Measurements from ENCODE around the gene SLC39A10. TPM values are rescaled to one million over a fixed set of nuclear protein-coding genes. Genes with fewer than 3 reads are reported as not detected.

Gene SLC39A10, protein sequence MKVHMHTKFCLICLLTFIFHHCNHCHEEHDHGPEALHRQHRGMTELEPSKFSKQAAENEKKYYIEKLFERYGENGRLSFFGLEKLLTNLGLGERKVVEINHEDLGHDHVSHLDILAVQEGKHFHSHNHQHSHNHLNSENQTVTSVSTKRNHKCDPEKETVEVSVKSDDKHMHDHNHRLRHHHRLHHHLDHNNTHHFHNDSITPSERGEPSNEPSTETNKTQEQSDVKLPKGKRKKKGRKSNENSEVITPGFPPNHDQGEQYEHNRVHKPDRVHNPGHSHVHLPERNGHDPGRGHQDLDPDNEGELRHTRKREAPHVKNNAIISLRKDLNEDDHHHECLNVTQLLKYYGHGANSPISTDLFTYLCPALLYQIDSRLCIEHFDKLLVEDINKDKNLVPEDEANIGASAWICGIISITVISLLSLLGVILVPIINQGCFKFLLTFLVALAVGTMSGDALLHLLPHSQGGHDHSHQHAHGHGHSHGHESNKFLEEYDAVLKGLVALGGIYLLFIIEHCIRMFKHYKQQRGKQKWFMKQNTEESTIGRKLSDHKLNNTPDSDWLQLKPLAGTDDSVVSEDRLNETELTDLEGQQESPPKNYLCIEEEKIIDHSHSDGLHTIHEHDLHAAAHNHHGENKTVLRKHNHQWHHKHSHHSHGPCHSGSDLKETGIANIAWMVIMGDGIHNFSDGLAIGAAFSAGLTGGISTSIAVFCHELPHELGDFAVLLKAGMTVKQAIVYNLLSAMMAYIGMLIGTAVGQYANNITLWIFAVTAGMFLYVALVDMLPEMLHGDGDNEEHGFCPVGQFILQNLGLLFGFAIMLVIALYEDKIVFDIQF
- total RNA-seq = 10 to 100 TPM; 49.0 to 50.9 TPM

- ATAC-seq = peak; percentile 82
- DNase-seq = peak; percentile 98
- Mint-ChIP-seq H3K27ac (peak within 1 kb of the TSS; percentile 100), H3K9me3 (ENCODE audit: insufficient read depth) (peaks cover 2% of the 10 kb centered on the region), H3K4me1 (ENCODE audit: low read depth) (peaks cover 28% of the 10 kb centered on the region), H3K27me3 (ENCODE audit: low read depth) (peaks cover 2% of the 10 kb centered on the region), H3K36me3 (ENCODE audit: low read depth) (peaks cover 42% of the 10 kb centered on the region), H3K4me3 (peak within 1 kb of the TSS; percentile 98)
- ChIA-PET CTCF (interaction anchor here (0.6 to 2.2 kb wide), 17 partner anchors 9 to 411 kb away, joined by 3 to 24 read pairs (median 4); partner anchors contain the start of gene DNAH7), POLR2A (interaction anchor here (0.6 to 6.1 kb wide), 33 partner anchors 8 to 874 kb away, joined by 3 to 215 read pairs (median 4); partner anchors contain the start of gene STK17B)
Observed at GRCh38 chr2:195656859-195657633, at the start of gene SLC39A10. Gene SLC39A10, plus strand, starts transcription at chr2:195657226. Its CDS starts 22,817 bp downstream, at chr2:195680043.

DNA sequence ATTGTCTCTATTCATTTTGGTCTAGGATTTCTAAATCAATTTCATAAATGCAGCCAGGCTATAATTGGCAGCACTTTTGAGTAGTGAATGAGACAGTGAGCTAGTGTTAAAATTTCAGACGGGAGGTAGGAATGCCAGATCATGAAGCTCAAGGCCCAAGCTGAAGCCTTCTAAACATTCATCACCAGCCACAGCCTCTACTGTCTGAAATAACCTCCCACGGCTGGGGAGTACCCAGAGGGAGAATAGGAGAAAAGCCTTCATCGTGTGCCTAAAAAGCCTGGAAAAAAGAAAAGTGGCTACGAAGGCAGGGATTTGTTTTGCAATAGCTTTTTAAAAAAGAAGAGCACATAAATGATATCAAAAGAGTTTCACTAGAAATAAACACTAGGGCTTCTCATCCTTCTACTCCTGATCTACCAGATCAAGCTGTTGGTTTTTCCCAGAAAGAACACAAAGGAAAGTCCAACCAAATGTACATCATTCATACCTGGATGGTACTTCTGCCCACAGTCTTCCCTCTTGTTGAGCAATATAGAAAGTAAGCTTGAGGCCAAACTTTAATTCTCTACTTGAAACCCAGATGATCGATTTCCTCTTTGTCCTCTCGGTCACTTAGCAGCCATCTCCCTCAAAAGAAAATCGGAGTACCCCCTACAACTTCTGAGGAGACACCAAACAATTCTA, 48.1 kb upstream of the SLC39A10 start:
- POLR2A ChIA-PET = interaction anchor here (1.7 kb wide), 1 partner anchor 48 kb away, joined by 5 read pairs; the partner anchor contains the start of gene SLC39A10
- H3K4me3 Mint-ChIP-seq = no peak overlapping the region
- no peaks in the 10 kb centered on the region for H3K9me3 Mint-ChIP-seq (ENCODE audit: insufficient read depth)
- ATAC-seq = no peak
- no peak overlapping the region for H3K27ac Mint-ChIP-seq
- H3K4me1 Mint-ChIP-seq (ENCODE audit: low read depth) = peaks cover 12% of the 10 kb centered on the region
- peaks cover 3% of the 10 kb centered on the region for H3K36me3 Mint-ChIP-seq (ENCODE audit: low read depth)
- H3K27me3 Mint-ChIP-seq (ENCODE audit: low read depth) = no peaks in the 10 kb centered on the region
- no peak for DNase-seq
- CTCF ChIA-PET = interaction anchor here (0.9 to 1.2 kb wide), 2 partner anchors 14 to 111 kb away, joined by 3 read pairs; no protein-coding TSS in a partner anchor

GRCh38 chr2:195610717-195611116, 46.3 kb upstream of the SLC39A10 start:
- H3K4me3 Mint-ChIP-seq = no peak overlapping the region
- no peaks in the 10 kb centered on the region for H3K27me3 Mint-ChIP-seq (ENCODE audit: low read depth)
- H3K9me3 Mint-ChIP-seq (ENCODE audit: insufficient read depth) = no peaks in the 10 kb centered on the region
- CTCF ChIA-PET = no interaction called here
- peaks cover 3% of the 10 kb centered on the region for H3K36me3 Mint-ChIP-seq (ENCODE audit: low read depth)
- DNase-seq (no peak), ATAC-seq (no peak)
- H3K4me1 Mint-ChIP-seq (ENCODE audit: low read depth) = peaks cover 12% of the 10 kb centered on the region
- POLR2A ChIA-PET = no interaction called here
- H3K27ac Mint-ChIP-seq = no peak overlapping the region

DNA sequence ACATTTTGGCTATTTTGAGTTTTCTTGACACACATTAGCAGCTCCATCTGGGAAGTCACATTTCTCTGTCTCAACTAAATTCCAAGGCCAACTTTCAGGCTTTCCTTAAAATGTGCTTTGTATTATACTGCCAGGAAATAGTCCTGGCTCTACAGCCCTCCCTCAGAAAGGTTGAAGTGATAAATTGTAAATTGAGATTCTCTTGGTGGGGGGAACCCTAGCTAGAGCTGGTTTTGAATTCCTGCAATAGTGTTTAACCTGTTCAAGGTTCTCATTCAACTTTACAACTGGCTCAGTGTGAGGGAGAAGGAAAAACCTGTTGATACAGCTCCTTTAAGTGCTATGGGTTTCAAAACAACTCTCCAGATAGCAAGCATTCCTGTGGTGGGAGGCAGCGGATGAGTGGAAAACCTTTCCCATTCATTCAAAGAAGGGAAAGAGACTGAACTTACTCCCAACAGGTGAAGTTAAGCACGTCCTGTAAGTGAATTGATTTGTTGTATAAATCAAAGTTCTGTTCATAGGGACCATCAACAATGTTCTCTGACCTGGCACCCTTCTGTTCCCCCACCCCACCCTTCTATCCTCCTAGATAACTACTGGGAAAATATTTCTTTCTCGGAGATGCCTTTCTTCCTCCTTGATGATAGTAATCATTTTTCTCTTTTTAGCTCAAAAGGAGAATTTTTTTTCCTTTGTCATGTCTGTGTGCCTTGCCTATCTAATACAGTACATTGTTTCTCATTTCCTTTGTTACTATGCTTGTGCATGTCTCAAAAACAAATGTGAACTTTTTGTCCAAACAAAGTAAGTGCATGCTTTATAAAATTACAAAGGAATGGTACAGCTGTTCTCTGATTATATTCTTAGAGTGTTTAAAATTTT, 44.2 kb upstream of the SLC39A10 start:
- ChIA-PET CTCF (no interaction called here), POLR2A (no interaction called here)
- H3K36me3 Mint-ChIP-seq (ENCODE audit: low read depth) = peaks cover 3% of the 10 kb centered on the region
- no peak overlapping the region for H3K4me3 Mint-ChIP-seq
- peaks cover 3% of the 10 kb centered on the region for H3K9me3 Mint-ChIP-seq (ENCODE audit: insufficient read depth)
- no peak for ATAC-seq
- no peaks in the 10 kb centered on the region for H3K27me3 Mint-ChIP-seq (ENCODE audit: low read depth)
- no peak overlapping the region for H3K27ac Mint-ChIP-seq
- no peak for DNase-seq
- H3K4me1 Mint-ChIP-seq (ENCODE audit: low read depth) = peaks cover 12% of the 10 kb centered on the region

DNA sequence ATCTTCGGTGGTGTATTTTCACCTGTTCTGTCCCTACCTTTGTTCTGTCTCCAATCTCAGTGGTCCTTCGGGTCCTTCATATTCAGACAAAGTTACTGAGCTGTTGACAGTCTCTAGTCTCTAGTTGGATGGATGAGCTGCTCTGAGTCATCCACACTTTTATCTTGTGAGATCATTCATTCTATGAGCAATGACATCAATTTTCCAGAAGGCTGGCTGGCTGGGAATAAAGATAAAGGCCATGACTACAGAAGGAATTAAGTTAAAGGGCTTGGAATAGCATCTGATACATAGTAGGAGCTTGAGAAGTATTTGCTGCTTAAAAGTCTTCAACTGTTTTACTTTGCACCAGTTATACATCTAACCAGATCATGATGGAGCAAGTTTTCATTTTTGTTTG, 43.1 kb upstream of the SLC39A10 start:
- Mint-ChIP-seq H3K36me3 (ENCODE audit: low read depth) (peaks cover 3% of the 10 kb centered on the region), H3K27me3 (ENCODE audit: low read depth) (no peaks in the 10 kb centered on the region), H3K4me1 (ENCODE audit: low read depth) (peaks cover 9% of the 10 kb centered on the region), H3K9me3 (ENCODE audit: insufficient read depth) (peaks cover 3% of the 10 kb centered on the region), H3K4me3 (no peak overlapping the region), H3K27ac (no peak overlapping the region)
- DNase-seq = no peak
- CTCF ChIA-PET = interaction anchor here (0.8 to 1.0 kb wide), 3 partner anchors 12 to 46 kb away, joined by 3 read pairs; no protein-coding TSS in a partner anchor
- POLR2A ChIA-PET = no interaction called here
- no peak for ATAC-seq

DNA sequence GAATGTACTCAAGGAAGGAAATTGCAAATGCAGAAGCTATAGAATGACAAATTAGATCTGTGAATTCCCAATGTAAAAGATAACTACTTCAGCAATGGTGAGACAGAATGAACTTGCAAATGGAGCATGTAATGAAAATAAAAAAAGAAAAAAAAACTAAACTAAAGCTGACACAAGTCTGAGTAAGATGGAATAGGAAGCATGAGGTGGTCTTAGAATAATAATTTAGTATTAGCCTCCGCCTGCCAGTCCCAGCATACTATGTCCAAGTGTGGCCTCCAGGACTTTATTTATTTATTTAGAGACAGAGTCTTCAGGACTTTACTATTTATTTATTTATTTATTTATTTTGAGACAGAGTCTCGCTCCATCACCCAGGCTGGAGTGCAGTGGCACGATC, 37.4 kb upstream of the SLC39A10 start:
- peaks cover 3% of the 10 kb centered on the region for H3K9me3 Mint-ChIP-seq (ENCODE audit: insufficient read depth)
- H3K36me3 Mint-ChIP-seq (ENCODE audit: low read depth) = peaks cover 3% of the 10 kb centered on the region
- POLR2A ChIA-PET = no interaction called here
- peaks cover 6% of the 10 kb centered on the region for H3K4me1 Mint-ChIP-seq (ENCODE audit: low read depth)
- DNase-seq (no peak), ATAC-seq (no peak)
- CTCF ChIA-PET = no interaction called here
- no peak overlapping the region for H3K27ac Mint-ChIP-seq
- H3K4me3 Mint-ChIP-seq = no peak overlapping the region
- no peaks in the 10 kb centered on the region for H3K27me3 Mint-ChIP-seq (ENCODE audit: low read depth)

DNA sequence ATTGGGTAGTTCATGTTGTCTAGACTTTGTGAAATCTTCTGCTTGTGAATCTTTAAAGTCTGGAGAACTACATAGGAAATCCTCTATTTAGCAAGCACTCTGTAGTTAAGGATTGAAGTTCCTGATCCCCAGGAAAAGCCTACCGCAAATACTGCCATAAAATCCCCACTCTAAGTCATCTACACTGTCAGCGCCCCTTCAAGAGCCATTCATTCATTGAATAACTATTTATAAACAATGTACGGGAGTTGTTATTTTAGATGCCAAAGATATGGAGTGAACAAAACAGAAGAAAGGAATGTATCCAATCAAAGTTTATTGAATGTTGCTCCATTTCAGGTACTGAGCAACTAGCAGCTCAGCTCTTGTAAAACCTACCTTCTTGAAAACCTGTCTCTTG, 36.5 kb upstream of the SLC39A10 start:
- DNase-seq (no peak), ATAC-seq (no peak)
- H3K4me1 Mint-ChIP-seq (ENCODE audit: low read depth) = peaks cover 6% of the 10 kb centered on the region
- H3K27ac Mint-ChIP-seq = no peak overlapping the region
- H3K36me3 Mint-ChIP-seq (ENCODE audit: low read depth) = peaks cover 3% of the 10 kb centered on the region
- CTCF ChIA-PET = no interaction called here
- no peak overlapping the region for H3K4me3 Mint-ChIP-seq
- POLR2A ChIA-PET = no interaction called here
- H3K27me3 Mint-ChIP-seq (ENCODE audit: low read depth) = no peaks in the 10 kb centered on the region
- H3K9me3 Mint-ChIP-seq (ENCODE audit: insufficient read depth) = peaks cover 3% of the 10 kb centered on the region

- H3K9me3 Mint-ChIP-seq (ENCODE audit: insufficient read depth) = no peaks in the 10 kb centered on the region
- no peak for ATAC-seq
- H3K27ac Mint-ChIP-seq = no peak overlapping the region
- no peaks in the 10 kb centered on the region for H3K36me3 Mint-ChIP-seq (ENCODE audit: low read depth)
- ChIA-PET POLR2A (no interaction called here), CTCF (interaction anchor here (1.2 kb wide), 1 partner anchor 14 kb away, joined by 3 read pairs; no protein-coding TSS in a partner anchor)
- H3K27me3 Mint-ChIP-seq (ENCODE audit: low read depth) = no peaks in the 10 kb centered on the region
- H3K4me3 Mint-ChIP-seq = no peak overlapping the region
- peaks cover 10% of the 10 kb centered on the region for H3K4me1 Mint-ChIP-seq (ENCODE audit: low read depth)
- DNase-seq = no peak
Observed at GRCh38 chr2:195622966-195623365, 34.1 kb upstream of the SLC39A10 start.

- DNase-seq (no peak), ATAC-seq (no peak)
- POLR2A ChIA-PET = interaction anchor here (0.6 to 1.0 kb wide), 2 partner anchors 93 to 141 kb away, joined by 4 to 5 read pairs; no protein-coding TSS in a partner anchor
- Mint-ChIP-seq H3K9me3 (ENCODE audit: insufficient read depth) (no peaks in the 10 kb centered on the region), H3K36me3 (ENCODE audit: low read depth) (no peaks in the 10 kb centered on the region), H3K4me3 (no peak overlapping the region), H3K27ac (no peak overlapping the region), H3K4me1 (ENCODE audit: low read depth) (peaks cover 6% of the 10 kb centered on the region), H3K27me3 (ENCODE audit: low read depth) (no peaks in the 10 kb centered on the region)
- CTCF ChIA-PET = interaction anchor here (0.7 to 1.0 kb wide), 2 partner anchors 12 to 618 kb away, joined by 3 read pairs; no protein-coding TSS in a partner anchor
Observed at GRCh38 chr2:195626507-195626906, 30.5 kb upstream of the SLC39A10 start.

- no peak for DNase-seq
- Mint-ChIP-seq H3K27me3 (ENCODE audit: low read depth) (no peaks in the 10 kb centered on the region), H3K27ac (no peak overlapping the region), H3K4me3 (no peak overlapping the region), H3K36me3 (ENCODE audit: low read depth) (no peaks in the 10 kb centered on the region), H3K9me3 (ENCODE audit: insufficient read depth) (no peaks in the 10 kb centered on the region), H3K4me1 (ENCODE audit: low read depth) (peaks cover 8% of the 10 kb centered on the region)
- no peak for ATAC-seq
- POLR2A ChIA-PET = no interaction called here
- CTCF ChIA-PET = no interaction called here
Observed at GRCh38 chr2:195628666-195629065, 28.4 kb upstream of the SLC39A10 start.
